HG02981 (cell line): Measurements from ENCODE around the gene B9D2.

Source experiments
- ATAC-seq: cut with Tn5 transposase; IDR thresholded peaks from one replicate; pipeline ENCODE4 v1.9.1; 2021; ENCODE audit warnings: mild to moderate bottlenecking, moderate library complexity; ENCODE audit not compliant: unreplicated experiment

The B9D2 gene

GRCh38 chr19:41311072-41311471 is 52.9 kb downstream of the B9D2 start:
- ATAC-seq, result no peak

GRCh38 chr19:41310033-41310831 is 53.7 kb downstream of the B9D2 start, which contains the start of gene CCDC97:
Gene CCDC97 (plus strand): TSS chr19:41310172. CDS start chr19:41310311, 139 bp downstream.
- peak; percentile 64 for ATAC-seq

- ATAC-seq, result no peak
Observed at GRCh38 chr19:41309180-41310032, 54.5 kb downstream of the B9D2 start.

- no peak for ATAC-seq
Observed at GRCh38 chr19:41308450-41309179, 55.3 kb downstream of the B9D2 start.

GRCh38 chr19:41307954-41308449 is 55.9 kb downstream of the B9D2 start:
- no peak for ATAC-seq

GRCh38 chr19:41307090-41307875 is 56.7 kb downstream of the B9D2 start:
- ATAC-seq, result no peak

GRCh38 chr19:41305927-41306793 is 57.8 kb downstream of the B9D2 start:
- no peak for ATAC-seq

GRCh38 chr19:41304706-41305483 is 59.1 kb downstream of the B9D2 start:
- ATAC-seq, result no peak
